ENCODE measurements around the gene C5orf63.

GRCh38 chr5:127101935-127102334, 28.6 kb upstream of the C5orf63 start:
- TF ChIP-seq, protein P1, sequence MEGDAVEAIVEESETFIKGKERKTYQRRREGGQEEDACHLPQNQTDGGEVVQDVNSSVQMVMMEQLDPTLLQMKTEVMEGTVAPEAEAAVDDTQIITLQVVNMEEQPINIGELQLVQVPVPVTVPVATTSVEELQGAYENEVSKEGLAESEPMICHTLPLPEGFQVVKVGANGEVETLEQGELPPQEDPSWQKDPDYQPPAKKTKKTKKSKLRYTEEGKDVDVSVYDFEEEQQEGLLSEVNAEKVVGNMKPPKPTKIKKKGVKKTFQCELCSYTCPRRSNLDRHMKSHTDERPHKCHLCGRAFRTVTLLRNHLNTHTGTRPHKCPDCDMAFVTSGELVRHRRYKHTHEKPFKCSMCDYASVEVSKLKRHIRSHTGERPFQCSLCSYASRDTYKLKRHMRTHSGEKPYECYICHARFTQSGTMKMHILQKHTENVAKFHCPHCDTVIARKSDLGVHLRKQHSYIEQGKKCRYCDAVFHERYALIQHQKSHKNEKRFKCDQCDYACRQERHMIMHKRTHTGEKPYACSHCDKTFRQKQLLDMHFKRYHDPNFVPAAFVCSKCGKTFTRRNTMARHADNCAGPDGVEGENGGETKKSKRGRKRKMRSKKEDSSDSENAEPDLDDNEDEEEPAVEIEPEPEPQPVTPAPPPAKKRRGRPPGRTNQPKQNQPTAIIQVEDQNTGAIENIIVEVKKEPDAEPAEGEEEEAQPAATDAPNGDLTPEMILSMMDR (IDR thresholded peaks at IDR 0.05; ENCODE audit: borderline replicate concordance, extremely low read depth, low read length, poor library complexity, severe bottlenecking), result no peak
- TF ChIP-seq EZH2 (IDR thresholded peaks at IDR 0.05; ENCODE audit: borderline replicate concordance, low read depth, low read length, severe bottlenecking), result no peak
